GM19035 (cell line): ENCODE results near the gene APOM.
A peak's percentile ranks its signal among the peaks of the same experiment; 100 is the strongest.

Source experiments
- ATAC-seq: cut with Tn5 transposase; IDR thresholded peaks from one replicate; pipeline ENCODE4 v1.9.1; 2021; ENCODE audit not compliant: unreplicated experiment

Gene APOM

DNA sequence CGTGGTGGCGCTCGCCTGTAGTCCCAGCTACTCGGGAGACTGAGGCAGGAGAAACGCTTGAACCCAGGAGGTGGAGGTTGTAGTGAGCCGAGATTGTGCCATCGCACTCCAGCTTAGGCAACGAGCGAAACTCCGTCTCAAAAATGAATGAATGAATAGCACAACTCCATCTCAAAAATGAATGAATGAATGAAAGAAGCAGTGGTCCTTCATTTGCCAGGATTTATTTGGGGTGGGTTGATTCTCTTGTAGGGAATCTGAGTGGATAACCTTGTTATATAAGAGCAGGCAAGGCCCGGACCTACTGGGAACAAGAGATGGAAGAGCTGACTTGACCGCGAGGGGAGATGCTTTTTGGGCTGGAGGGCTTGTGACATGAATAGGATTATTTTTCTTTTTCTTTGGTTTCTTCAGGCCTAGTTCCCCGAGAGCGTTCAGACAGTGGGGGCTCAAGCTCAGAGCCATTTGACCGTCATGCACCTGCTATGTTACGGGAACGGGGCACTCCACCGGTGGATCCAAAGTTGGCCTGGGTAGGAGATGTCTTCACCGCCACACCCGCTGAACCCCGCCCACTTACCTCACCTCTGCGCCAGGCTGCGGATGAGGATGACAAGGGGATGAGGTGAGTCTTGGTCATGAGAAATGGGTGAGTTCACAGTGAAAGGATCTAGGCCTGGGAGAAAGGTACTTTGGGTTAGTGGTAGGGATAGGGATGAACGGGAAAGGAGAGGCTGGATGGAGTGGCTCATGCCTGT lies 25.3 kb upstream of the APOM start:
- ATAC-seq, result no peak

- no peak for ATAC-seq
Observed at GRCh38 chr6:31631209-31631608, 24.5 kb upstream of the APOM start.

DNA sequence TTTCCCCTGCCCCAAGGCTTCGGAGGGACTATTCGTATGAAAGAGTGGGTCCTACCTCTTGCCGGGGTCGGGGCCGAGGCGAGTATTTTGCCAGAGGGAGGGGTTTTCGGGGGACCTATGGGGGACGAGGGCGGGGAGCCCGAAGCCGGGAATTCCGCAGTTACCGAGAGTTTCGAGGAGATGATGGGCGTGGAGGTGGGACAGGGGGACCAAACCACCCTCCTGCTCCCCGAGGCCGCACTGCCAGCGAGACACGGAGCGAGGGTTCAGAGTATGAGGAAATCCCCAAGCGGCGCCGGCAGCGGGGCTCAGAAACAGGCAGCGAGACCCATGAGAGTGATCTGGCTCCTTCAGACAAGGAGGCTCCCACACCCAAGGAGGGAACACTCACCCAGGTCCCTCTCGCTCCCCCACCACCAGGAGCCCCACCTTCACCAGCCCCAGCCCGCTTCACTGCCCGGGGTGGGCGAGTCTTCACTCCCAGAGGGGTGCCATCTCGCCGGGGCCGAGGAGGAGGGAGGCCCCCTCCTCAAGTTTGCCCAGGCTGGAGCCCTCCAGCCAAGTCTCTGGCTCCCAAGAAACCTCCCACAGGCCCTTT lies 23.9 kb upstream of the APOM start:
- ATAC-seq, result no peak

DNA sequence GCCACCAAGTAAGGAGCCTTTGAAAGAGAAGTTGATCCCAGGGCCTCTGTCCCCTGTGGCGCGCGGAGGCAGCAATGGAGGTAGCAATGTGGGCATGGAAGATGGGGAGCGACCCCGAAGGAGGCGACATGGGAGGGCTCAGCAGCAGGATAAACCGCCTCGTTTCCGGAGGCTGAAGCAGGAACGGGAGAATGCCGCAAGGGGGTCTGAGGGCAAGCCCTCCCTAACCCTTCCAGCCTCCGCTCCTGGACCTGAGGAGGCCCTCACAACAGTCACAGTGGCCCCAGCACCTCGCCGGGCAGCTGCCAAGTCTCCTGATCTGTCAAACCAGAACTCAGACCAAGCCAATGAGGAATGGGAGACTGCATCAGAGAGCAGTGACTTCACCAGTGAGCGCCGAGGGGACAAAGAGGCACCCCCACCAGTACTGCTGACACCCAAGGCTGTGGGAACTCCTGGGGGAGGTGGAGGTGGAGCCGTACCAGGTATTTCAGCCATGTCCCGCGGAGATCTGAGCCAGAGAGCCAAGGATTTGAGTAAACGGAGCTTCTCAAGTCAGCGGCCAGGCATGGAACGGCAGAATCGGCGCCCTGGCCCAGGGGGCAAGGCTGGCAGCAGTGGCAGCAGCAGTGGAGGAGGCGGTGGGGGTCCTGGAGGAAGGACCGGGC lies 23.3 kb upstream of the APOM start:
- no peak for ATAC-seq

DNA sequence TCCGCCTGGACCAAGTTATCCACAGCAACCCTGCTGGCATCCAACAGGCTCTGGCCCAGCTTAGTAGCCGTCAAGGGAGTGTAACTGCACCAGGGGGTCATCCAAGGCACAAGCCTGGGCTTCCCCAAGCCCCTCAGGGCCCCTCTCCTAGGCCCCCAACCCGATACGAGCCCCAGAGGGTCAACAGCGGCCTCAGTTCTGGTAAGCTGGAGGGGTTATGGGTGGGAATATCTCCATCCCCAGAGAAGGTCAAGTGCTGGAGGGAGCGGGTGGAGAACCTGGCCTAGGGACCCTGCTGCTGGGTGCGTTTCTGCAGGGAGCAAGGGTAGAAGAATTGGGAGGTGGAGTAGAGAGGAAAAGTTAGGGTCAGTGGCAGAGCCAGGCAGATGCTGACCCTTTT lies 22.2 kb upstream of the APOM start:
- no peak for ATAC-seq

GRCh38 chr6:31634131-31634530 lies 21.6 kb upstream of the APOM start:
- no peak for ATAC-seq

GRCh38 chr6:31634969-31635575 lies 20.6 kb upstream of the APOM start:
- no peak for ATAC-seq

GRCh38 chr6:31636698-31637596 lies 18.7 kb upstream of the APOM start:
- no peak for ATAC-seq

GRCh38 chr6:31639043-31639442 lies 16.7 kb upstream of the APOM start:
- ATAC-seq, result no peak

DNA sequence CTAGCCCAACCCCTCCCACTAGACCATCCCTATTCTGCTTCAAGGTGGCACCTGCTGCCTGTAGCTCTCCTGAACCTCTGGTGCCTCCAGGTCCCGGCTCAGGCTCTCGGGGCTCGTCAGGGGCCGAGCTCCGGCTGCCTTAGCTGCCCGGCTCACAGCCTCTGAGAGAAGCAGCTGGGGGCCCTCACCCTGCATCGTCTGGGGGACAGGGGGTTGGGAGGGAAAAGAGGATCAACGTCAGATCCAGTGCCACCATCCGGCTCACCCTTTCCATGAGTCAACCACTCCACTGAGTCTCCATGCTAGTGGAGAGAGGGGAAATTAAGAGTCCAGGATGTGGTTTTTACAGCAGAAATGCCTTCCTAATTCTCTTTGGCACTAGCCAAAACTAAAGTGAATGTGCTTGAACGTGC lies 16.2 kb upstream of the APOM start:
- no peak for ATAC-seq

GRCh38 chr6:31640612-31641011 lies 15.1 kb upstream of the APOM start:
- ATAC-seq, result no peak

- ATAC-seq, result no peak
Observed at GRCh38 chr6:31641370-31641769, 14.3 kb upstream of the APOM start.

DNA sequence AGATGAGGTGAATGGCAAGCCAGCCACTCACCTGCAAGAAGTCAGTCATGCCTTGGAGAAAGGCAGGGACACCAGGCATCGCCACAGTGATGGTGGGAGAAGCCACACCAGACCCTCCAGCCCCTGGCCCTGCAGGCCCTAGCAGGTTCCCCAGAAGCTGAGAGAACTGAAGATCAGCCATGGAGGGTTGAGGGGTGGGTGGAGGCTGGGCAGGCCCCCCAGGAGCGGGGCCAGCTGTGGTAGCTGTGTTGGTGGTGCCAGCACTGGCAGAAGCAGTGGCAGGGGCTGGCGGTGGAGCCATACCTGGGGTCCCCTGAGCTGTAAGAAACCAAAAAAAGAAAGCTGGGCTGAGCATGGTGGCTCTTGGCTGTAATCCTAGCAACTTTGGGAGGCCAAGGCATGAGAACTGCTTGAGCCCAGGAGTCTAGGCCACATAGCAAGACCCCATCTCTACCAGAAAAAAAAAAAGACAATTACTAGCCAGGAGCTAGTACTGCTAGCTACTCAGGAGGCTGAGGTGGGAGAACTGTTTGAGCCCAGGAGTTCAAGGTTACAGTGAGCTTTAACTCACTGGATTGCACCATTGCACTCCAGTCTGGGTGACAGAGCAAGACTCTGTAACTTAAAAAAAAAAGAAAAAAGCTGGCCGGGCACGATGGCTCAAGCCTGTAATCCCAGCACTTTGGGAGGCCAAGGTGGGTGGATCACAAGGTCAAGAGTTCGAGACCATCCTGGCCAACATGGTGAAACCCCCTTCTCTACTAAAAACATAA lies 12.7 kb upstream of the APOM start:
- no peak for ATAC-seq

DNA sequence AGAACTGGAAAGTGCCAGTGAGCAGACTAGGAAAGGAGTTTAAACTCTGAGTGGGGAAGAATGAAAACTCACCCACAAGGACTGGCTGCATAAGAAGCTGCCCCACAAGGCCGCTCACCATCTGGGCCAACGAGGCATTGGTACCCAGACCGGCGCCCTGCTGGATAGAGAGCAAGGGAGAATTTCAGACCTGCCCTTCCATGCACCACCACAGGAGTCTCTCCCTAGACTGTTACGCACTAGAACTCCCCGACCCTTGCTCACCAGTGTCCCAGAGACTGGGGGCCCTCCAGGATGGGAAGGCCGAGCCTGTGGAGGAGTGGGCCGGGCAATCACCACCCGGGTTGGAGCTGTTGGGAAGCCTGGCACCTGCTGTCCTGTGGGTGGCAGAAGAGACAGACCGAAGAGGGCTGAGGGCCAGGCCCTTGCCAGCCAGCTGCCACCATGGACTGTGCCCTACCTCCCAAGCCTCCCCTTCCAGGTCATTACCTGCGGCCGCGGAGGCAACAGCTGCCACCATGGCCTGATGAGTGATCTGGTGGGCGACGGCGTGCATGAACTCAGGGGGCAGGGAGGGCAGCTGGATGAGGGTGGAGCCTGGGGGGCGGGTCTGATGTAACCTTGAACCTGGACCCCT lies 11.8 kb upstream of the APOM start:
- no peak for ATAC-seq

DNA sequence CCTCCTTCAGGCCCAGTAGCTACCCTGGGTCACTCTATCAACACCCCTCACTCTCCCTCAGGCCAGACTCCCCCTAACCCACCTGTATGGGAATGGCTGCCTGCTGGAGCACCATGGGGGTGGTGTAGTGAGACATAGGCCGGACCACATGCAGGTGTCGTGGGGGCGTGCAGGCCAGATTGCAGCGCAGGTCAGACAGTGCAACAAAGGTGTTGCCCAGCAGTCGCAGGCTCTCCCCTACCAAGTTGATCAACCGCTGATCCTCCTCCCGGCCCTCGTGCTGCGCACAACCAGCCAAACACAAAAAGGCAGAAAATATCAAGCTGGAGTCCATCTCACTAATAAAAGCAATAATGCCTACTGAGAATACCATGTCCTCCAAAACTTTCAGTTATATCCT lies 10.4 kb upstream of the APOM start:
- ATAC-seq, result no peak

DNA sequence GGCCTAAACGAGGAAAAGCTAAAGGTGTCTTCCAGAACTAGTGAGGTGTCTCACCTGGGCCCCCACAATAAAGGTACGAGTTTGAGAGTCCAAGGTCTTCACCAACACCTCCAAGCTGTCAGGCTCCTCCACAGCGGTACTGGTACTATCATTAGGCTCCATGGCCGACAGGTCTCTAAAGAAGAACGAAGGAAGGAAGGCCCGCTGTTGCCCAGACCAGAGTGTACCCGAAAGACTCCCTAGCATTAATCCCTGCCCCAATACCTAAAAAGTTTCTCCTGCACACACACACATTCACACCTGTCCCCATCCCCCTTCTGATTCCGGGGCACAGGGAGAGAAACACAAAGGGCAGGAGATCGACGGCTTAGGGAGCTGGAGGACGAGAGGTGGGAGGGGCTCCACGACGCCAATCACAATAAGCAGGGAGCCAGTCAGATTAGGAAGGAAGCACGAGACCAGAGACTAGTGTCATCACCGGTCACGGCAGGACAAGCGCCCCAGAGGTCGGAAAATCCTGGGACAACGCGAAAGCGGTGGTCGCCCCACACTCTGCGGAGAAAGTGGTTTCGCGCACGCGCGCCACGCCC lies 4.0 kb upstream of the APOM start:
- ATAC-seq, result peak; percentile 19

- peak; percentile 59 for ATAC-seq
Observed at GRCh38 chr6:31652925-31653724, 2.6 kb upstream of the APOM start.

DNA sequence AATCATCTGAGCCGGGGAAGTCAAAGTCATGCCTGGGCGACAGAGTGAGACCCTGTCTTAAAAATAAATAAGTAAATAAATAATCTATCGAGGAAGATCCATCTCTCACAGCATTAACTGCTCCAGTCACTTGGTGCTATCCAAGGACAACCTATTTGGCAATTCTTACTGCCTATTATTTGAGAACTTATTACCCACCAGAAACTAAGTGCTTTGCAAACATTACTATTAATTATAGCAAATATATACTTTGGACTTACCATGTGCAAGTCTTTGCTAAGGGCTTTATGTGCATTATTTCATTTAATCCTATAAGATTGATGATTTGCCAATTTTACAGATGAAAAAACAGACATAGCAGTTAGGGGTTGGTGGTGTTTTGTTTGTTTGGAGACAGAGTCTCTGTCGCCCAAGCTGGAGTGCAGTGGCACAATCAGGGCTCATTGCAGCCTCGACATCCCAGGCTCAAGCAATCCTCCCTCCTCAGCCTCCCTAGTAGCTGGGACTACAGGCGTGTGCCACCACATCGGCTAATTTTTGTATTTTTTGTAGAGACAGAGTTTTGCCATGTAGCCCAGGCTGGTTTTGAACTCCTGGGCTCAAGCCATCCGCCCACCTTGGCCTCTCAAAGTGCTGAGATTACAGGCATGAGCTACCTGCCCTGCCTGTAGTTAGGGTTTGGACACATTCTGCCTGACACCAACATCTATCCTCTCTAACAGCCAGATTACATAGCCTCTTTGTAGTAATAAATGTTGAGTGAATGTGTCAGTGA lies 933 bp upstream of the APOM start:
- ATAC-seq, result no peak
